Measurements from ENCODE around the gene KIF1A.

The KIF1A gene

DNA sequence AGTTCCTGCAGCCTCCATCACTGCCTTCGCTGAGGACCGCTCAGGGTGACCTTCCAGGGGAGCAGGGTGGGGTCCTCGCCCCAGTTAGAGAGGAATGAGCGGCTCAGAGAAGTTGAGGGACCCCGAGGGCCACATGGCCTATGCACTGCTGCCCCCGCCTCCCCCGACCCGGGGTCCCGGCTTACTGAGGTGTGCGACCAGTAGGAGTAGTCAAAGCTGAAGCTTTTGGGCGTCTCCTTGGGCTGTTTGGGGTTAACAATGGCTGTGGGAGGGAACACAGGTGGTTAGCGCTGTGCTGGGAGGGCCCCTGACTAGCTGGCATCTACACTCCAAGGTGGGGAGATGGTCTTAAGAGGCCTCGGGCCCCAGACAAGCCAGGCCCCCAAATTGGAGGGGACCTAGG, 31.0 kb downstream of the KIF1A start:
- Histone ChIP-seq H3K9me3 (ENCODE audit: control insufficient read depth, insufficient read depth, low read length) (no peaks in the 10 kb centered on the region), H3K4me1 (ENCODE audit: control insufficient read depth, insufficient read depth, low read length) (peaks cover 4% of the 10 kb centered on the region; the same call in 1 of the 2 replicates), H3K27me3 (ENCODE audit: control insufficient read depth, insufficient read depth, low read length) (no peaks in the 10 kb centered on the region), H3K9ac (ENCODE audit: low read depth, low read length) (no peak overlapping the region), H3K36me3 (ENCODE audit: control insufficient read depth, insufficient read depth, low read length) (peaks cover 78% of the 10 kb centered on the region), H3K4me3 (ENCODE audit: low read depth, low read length) (no peak overlapping the region), H3K27ac (ENCODE audit: low read depth, low read length) (no peak overlapping the region)

DNA sequence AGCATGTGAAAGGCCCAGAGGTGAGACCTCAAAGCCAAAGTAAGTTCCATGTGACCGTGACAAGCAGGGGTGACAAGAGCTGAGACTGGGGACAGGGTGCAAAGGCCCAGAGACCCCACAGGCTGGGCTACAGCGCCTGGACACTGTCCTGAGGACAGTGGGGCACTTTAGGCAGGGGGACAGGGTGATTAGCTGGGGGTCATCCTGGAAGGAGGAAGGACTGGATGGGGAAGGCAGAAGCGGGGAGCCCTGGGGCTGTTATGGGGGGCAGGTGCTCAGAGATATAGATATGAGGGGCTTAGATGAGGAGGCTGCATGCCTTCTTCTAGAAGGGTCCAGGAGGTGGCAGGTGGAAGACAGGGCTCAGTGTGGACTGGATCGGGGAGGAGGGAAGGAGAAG, 31.5 kb downstream of the KIF1A start:
- H3K4me3 ChIP-seq (ENCODE audit: low read depth, low read length), result no peak overlapping the region
- H3K9ac ChIP-seq (ENCODE audit: low read depth, low read length), result no peak overlapping the region
- no peak overlapping the region for H3K27ac ChIP-seq (ENCODE audit: low read depth, low read length)
- no peaks in the 10 kb centered on the region for H3K9me3 ChIP-seq (ENCODE audit: control insufficient read depth, insufficient read depth, low read length)
- H3K36me3 ChIP-seq (ENCODE audit: control insufficient read depth, insufficient read depth, low read length), result peaks cover 78% of the 10 kb centered on the region
- H3K4me1 ChIP-seq (ENCODE audit: control insufficient read depth, insufficient read depth, low read length), result peaks cover 4% of the 10 kb centered on the region; the same call in 1 of the 2 replicates
- no peaks in the 10 kb centered on the region for H3K27me3 ChIP-seq (ENCODE audit: control insufficient read depth, insufficient read depth, low read length)

DNA sequence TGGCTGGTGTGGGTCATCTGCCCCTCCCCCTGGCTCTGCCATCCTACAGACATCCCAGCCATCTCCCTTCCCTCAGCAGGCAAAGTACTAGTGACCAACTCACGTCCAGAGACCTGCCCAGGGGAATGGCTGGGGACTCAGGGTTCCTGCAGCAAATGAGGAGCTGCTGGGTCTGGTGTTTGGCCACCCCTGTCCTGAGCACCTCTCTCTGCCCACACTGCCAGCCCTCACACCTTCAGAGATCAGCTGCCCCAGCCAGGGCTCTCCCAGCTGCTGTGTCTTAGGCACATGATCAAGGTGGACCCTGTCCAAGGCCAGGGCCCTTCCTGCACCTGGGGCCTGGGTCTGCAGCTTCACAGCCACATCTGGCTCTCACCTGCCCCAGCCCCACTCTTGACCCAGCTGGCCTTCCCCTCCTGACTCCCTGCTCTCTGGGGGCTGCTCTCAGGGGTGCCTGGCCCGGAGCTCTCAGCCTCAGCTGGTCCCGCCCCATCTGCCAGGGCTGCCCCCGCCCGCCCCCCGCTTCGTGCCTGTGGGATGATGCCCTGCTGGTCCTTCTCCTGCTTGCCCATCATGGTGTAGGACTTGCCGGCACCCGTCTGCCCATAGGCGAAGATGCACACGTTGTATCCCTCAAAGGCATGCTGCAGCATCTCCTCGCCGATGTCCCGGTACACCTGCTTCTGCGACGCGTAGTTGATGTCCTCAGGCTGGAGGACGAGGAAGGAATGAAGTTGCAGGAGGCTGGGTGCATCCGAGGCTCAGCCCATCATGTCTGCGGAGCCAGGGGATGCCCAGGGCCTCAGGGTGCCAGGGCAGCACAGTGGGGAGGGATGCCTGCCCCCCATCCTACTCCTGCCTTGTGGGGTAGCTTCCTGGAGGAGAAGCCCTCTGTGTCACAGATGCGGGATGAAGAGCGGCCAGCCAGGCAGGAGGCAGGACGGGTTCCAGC, 32.2 kb downstream of the KIF1A start:
- no peak overlapping the region for H3K9ac ChIP-seq (ENCODE audit: low read depth, low read length)
- H3K4me1 ChIP-seq (ENCODE audit: control insufficient read depth, insufficient read depth, low read length), result peaks cover 3% of the 10 kb centered on the region; the same call in 1 of the 2 replicates
- H3K9me3 ChIP-seq (ENCODE audit: control insufficient read depth, insufficient read depth, low read length), result no peaks in the 10 kb centered on the region
- H3K4me3 ChIP-seq (ENCODE audit: low read depth, low read length), result no peak overlapping the region
- no peaks in the 10 kb centered on the region for H3K27me3 ChIP-seq (ENCODE audit: control insufficient read depth, insufficient read depth, low read length)
- H3K36me3 ChIP-seq (ENCODE audit: control insufficient read depth, insufficient read depth, low read length), result peaks cover 78% of the 10 kb centered on the region
- no peak overlapping the region for H3K27ac ChIP-seq (ENCODE audit: low read depth, low read length)

DNA sequence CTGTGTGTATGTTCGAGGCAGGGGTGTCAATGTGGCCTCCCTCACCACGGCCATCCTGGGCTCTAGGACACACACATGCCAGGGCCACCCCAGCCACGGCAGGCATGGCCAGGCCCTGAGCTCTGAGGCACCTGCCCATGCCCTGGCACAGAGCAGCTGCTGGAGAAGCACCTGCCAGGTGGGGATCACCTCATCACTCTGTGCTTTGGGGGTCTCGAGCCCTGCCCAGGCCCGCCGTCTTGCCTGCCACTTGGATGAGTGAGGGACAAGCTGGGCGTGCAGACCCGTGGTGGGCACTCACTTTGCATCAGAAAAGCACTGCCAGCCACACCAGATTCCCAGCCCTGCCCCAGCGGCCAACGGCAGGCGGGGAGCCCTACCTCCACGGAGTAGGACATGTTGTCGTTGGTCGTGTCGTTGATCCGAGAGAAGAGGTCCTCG, 33.1 kb downstream of the KIF1A start:
- Histone ChIP-seq H3K27ac (ENCODE audit: low read depth, low read length) (no peak overlapping the region), H3K4me1 (ENCODE audit: control insufficient read depth, insufficient read depth, low read length) (no peaks in the 10 kb centered on the region), H3K27me3 (ENCODE audit: control insufficient read depth, insufficient read depth, low read length) (no peaks in the 10 kb centered on the region), H3K4me3 (ENCODE audit: low read depth, low read length) (no peak overlapping the region), H3K36me3 (ENCODE audit: control insufficient read depth, insufficient read depth, low read length) (peaks cover 80% of the 10 kb centered on the region), H3K9me3 (ENCODE audit: control insufficient read depth, insufficient read depth, low read length) (no peaks in the 10 kb centered on the region), H3K9ac (ENCODE audit: low read depth, low read length) (no peak overlapping the region)

DNA sequence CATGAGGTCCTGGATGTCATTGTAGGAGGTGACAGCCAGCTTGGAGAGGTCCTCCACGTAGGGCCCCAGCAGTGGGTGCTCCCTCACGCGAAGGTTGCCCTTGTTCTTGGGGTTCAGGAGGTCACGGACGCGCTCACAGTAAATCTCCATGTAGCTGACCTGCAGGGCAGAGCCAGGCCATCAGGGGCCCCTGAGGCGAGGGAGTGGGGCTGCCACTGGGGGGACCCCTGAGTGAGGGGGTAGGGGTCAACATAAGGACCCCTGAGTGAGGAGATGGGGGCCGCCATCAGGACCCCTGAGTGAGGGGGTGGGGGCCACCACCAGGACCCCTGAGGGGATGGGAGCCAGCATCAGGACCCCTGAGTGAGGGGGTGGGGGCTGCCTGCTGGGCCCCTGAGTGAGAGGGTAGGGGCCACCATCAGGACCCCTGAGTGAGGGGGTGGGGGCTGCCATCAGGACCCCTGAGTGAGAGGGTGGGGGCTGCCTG, 33.6 kb downstream of the KIF1A start:
- no peak overlapping the region for H3K27ac ChIP-seq (ENCODE audit: low read depth, low read length)
- peaks cover 84% of the 10 kb centered on the region for H3K36me3 ChIP-seq (ENCODE audit: control insufficient read depth, insufficient read depth, low read length)
- H3K27me3 ChIP-seq (ENCODE audit: control insufficient read depth, insufficient read depth, low read length), result no peaks in the 10 kb centered on the region

DNA sequence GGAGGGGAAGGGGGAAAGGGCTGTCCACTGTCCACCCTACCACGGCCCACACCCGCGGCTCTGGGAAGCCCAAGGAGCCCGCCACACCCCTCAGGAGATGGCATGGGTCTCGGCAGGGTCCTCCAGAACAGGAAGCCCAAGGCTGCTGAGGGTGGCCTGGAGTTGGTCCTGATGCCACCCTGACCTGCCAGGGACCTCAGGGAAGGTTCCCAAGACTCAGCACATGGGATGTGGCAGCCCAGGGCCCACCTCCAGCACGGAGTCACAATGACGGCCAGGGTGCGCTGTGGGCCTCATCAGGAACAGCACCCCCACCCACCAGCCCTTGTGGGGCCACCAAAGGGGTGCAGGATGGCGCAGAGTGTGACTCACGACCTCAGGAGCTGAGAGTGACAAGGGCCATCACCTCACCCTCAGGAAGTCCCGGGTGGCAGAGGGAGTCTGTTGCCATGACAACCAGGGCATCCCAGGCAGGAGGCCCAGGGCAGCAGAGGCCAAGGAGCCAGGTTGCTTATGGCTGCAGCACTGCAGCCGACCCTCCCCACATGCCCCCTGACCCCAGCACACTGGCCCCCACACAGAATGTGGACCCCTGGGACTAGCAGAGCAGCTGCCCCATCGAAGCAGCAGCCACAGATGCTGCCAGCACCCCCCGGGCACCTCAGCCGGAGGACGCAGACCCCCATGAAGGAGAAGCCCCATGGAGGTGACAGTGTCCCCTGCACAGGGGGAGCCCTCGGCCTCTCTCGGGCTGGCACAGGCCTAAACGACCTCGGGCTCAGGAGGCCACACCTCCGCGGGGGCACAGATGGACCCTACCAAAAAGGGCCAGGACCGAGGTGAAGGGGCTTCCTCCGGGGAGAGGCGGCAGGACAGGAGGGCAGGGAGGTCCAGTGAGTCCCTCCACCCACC, 34.3 kb downstream of the KIF1A start:
- H3K4me3 ChIP-seq (ENCODE audit: low read depth, low read length), result no peak overlapping the region
- H3K4me1 ChIP-seq (ENCODE audit: control insufficient read depth, insufficient read depth, low read length), result no peaks in the 10 kb centered on the region
- no peak overlapping the region for H3K27ac ChIP-seq (ENCODE audit: low read depth, low read length)
- H3K9ac ChIP-seq (ENCODE audit: low read depth, low read length), result no peak overlapping the region
- peaks cover 81% of the 10 kb centered on the region for H3K36me3 ChIP-seq (ENCODE audit: control insufficient read depth, insufficient read depth, low read length)
- no peaks in the 10 kb centered on the region for H3K9me3 ChIP-seq (ENCODE audit: control insufficient read depth, insufficient read depth, low read length)
- no peaks in the 10 kb centered on the region for H3K27me3 ChIP-seq (ENCODE audit: control insufficient read depth, insufficient read depth, low read length)

More for the DNA sequence above, 33.6 kb downstream of the KIF1A start:
- Histone ChIP-seq H3K4me3 (ENCODE audit: low read depth, low read length) (no peak overlapping the region), H3K4me1 (ENCODE audit: control insufficient read depth, insufficient read depth, low read length) (no peaks in the 10 kb centered on the region), H3K9me3 (ENCODE audit: control insufficient read depth, insufficient read depth, low read length) (no peaks in the 10 kb centered on the region), H3K9ac (ENCODE audit: low read depth, low read length) (no peak overlapping the region)

DNA sequence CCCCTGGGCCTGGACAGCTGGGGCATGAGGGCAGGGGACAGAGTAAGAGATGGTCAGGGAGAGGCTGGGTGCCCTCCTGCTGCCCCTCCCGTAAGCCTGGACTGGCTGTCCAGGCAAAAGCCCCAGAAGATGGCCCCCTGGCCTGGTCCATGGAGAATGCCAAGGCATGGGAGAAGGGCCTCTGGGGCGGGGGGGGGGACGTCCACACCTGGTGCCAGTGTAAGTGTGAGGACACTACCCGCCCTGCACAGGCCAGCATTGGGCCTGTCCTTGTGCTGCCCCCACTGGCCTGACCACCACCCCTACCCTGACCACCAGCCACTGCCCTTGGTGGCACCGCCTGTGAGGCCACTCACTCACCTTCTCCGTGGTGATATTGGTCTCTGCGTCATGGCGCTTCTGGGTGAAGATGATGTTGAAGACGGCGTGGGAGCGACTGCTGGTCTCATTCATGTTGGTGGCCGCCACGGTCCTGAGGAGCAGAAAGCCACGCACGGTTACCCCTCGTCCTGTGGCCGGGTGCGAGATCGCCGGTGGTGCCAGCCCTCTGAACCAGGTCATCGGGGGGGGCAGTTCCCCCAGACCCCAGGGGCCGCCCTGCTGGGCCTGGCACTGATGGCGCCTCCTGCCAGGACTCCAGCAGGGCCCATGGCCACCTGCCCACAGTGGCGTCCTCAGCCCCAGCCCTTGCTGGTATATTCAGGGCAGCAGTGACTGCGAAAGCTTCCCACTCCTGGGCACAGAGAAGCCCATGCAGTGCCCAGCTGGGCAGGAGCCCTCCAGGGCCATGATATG, 35.2 kb downstream of the KIF1A start:
- Histone ChIP-seq H3K4me3 (ENCODE audit: low read depth, low read length) (no peak overlapping the region), H3K9me3 (ENCODE audit: control insufficient read depth, insufficient read depth, low read length) (no peaks in the 10 kb centered on the region), H3K27me3 (ENCODE audit: control insufficient read depth, insufficient read depth, low read length) (no peaks in the 10 kb centered on the region), H3K27ac (ENCODE audit: low read depth, low read length) (no peak overlapping the region), H3K4me1 (ENCODE audit: control insufficient read depth, insufficient read depth, low read length) (no peaks in the 10 kb centered on the region), H3K9ac (ENCODE audit: low read depth, low read length) (no peak overlapping the region), H3K36me3 (ENCODE audit: control insufficient read depth, insufficient read depth, low read length) (peaks cover 76% of the 10 kb centered on the region)

DNA sequence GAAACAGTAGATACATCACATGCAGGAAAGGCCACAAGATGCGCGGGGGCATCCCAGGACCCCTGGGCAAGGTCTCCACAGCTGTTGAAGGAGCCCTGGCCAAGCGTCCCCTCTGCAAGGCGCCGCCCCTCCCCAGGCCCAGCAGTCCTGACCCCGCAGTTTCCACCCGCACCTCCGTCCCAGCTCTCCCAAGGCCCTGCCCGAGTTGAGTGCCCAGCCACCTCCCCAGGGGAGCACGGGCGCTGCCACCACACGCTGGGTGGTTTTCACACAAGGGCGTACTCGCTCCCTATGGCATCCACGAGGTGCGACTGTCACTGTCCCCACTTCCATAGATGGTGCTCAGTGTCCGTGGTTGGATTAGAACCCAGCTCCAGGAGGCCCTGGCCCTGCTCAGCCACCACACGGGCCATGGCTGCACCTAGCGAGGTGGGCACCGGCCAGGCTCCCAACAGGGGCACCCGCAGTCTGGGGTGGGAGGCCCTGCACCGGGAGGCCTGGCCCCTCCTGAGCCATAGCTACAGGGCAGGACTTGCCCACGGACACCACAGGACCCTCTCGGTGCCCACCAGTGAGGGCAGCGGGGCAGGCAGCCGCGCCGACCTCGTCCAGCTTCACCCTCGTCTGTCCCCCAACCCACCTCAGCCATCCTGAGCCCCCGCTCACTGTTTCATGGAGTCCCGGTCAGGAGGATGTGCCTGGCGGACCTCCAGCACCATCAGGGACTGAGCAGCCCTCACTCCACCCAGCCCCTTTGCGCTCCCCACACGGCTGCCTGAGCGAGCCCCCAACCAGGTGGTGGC, 36.0 kb downstream of the KIF1A start:
- Histone ChIP-seq H3K9ac (ENCODE audit: low read depth, low read length) (no peak overlapping the region), H3K27ac (ENCODE audit: low read depth, low read length) (no peak overlapping the region), H3K9me3 (ENCODE audit: control insufficient read depth, insufficient read depth, low read length) (no peaks in the 10 kb centered on the region), H3K27me3 (ENCODE audit: control insufficient read depth, insufficient read depth, low read length) (no peaks in the 10 kb centered on the region), H3K4me3 (ENCODE audit: low read depth, low read length) (no peak overlapping the region), H3K4me1 (ENCODE audit: control insufficient read depth, insufficient read depth, low read length) (no peaks in the 10 kb centered on the region), H3K36me3 (ENCODE audit: control insufficient read depth, insufficient read depth, low read length) (peaks cover 76% of the 10 kb centered on the region)

DNA sequence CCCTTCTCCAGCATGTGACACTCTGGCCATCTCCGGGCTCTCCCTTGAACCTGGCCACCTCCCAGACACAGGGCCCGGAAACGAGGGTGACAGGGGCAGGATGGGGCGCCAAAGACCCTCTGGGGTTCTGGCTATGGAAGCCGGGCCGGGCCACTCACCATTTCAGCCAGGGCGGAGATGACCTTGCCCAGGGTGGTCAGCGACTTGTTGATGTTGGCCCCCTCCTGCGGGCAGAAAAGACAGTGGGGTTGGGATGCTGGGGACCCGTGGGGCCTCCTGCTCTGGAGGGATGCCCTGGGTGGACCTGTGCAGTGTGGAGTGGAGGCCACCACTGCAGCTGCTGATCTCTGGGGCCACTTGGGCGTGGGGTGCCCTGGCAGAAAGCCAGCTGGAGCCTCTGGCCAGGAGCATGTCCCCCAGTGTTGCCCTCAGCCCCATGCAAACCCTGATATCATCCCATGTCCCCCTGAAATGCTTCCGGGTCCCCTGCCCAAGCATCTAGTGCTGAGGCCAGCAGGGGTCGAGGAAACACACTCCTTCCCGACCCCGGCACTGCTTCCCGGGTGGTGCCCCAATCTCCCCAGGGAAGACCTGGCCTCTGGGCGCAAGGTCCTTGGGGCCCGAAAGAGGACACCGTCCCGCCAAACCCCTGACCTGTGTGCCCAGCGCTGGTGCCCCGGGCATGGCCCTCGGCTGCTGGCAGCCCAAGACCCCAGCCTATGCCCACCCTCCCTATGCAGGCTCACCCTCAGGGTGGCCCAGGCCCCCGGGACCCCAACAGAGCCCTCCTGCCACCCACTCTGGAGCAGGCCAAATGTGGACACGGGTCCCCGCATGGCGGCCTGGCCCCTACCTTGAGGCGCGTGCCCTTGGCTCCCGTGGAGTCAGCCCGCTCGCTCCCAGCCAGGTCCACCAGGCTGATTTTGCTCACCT, 36.9 kb downstream of the KIF1A start:
- Histone ChIP-seq H3K36me3 (ENCODE audit: control insufficient read depth, insufficient read depth, low read length) (peaks cover 69% of the 10 kb centered on the region), H3K27me3 (ENCODE audit: control insufficient read depth, insufficient read depth, low read length) (no peaks in the 10 kb centered on the region), H3K9me3 (ENCODE audit: control insufficient read depth, insufficient read depth, low read length) (no peaks in the 10 kb centered on the region)

More for the DNA sequence above, 36.9 kb downstream of the KIF1A start:
- H3K27ac ChIP-seq (ENCODE audit: low read depth, low read length), result no peak overlapping the region
- H3K9ac ChIP-seq (ENCODE audit: low read depth, low read length), result no peak overlapping the region
- H3K4me1 ChIP-seq (ENCODE audit: control insufficient read depth, insufficient read depth, low read length), result no peaks in the 10 kb centered on the region
- H3K4me3 ChIP-seq (ENCODE audit: low read depth, low read length), result no peak overlapping the region

All from HUES48 (cell line).